Upper lobe of left lung (tissue), 4 donors: ENCODE measurements around the gene PTPRA.

Experiments
- CTCF ChIP-seq, 6 experiments: fragments of 450-650 bp in 4 of 6; fragments of 200-600 bp in 2 of 6; sonication (generic) in 2 of 6; IDR thresholded peaks; one replicate each; pipeline ENCODE4 v1.5.1; 2016 to 2019; ENCODE audit warnings: antibody characterized with exemption in 6 of 6
- POLR2AphosphoS5 ChIP-seq, 2 donors: sonication (generic); formaldehyde crosslinking; IDR thresholded peaks; one replicate each; pipeline ENCODE4 v1.5.1; 2017; ENCODE audit warnings: antibody characterized with exemption in 2 of 2

GRCh38 chr20:3084283-3084985, 211.2 kb downstream of the PTPRA start, which contains the start of gene AVP:
- no peak for TF ChIP-seq CTCF (IDR thresholded peaks at IDR 0.05)
- no peak for TF ChIP-seq POLR2AphosphoS5 (IDR thresholded peaks at IDR 0.05)
